HepG2 (cell line): ENCODE data around the gene ELP5. TPM values are rescaled to one million over a fixed set of nuclear protein-coding genes. Genes with fewer than 3 reads are reported as not detected.

ENCODE experiments used
- CBX2 ChIP-seq, 2 experiments: fragments of 200-600 bp in 1 of 2; sonication (generic); formaldehyde crosslinking in 1 of 2; IDR thresholded peaks; 2 replicates each; pipeline versions ENCODE4 v1.7.0 to v1.8.1; 2018 to 2022; ENCODE audit warnings: low read depth in 2 of 2, low read length in 1 of 2, mild to moderate bottlenecking in 1 of 2, missing genetic modification reagents in 1 of 2
- CENPT ChIP-seq: sonication (generic); formaldehyde crosslinking; IDR thresholded peaks from 2 replicates; pipeline ENCODE4 v1.8.0; 2022; ENCODE audit warnings: low read depth, mild to moderate bottlenecking, moderate library complexity, missing genetic modification reagents
- CSRNP2 ChIP-seq: sonication (generic); formaldehyde crosslinking; conservative IDR thresholded peaks from 2 replicates; pipeline ENCODE4 v1.8.0; 2022; ENCODE audit warnings: low read depth, missing genetic modification reagents
- HMG20A ChIP-seq: IDR thresholded peaks from 2 replicates; pipeline ENCODE4 v1.6.1; 2016; ENCODE audit warnings: borderline replicate concordance
- HNRNPL ChIP-seq: fragments of 200-400 bp; formaldehyde crosslinking; IDR thresholded peaks from 2 replicates; pipeline ENCODE4 v1.6.1; 2017; ENCODE audit warnings: mild to moderate bottlenecking, low read depth, low read length
- HNRNPUL1 ChIP-seq: fragments of 200-400 bp; formaldehyde crosslinking; IDR thresholded peaks from 2 replicates; pipeline ENCODE4 v1.6.1; 2017; ENCODE audit warnings: low read depth, mild to moderate bottlenecking, low read length, moderate library complexity
- HOXA7 ChIP-seq: sonication (generic); formaldehyde crosslinking; IDR thresholded peaks from 2 replicates; pipeline ENCODE4 v1.8.1; 2022; ENCODE audit warnings: mild to moderate bottlenecking, missing genetic modification reagents, moderate library complexity
- KLF15 ChIP-seq: sonication (generic); formaldehyde crosslinking; IDR thresholded peaks from 2 replicates; pipeline ENCODE4 v1.8.1; 2023; ENCODE audit warnings: borderline replicate concordance, mild to moderate bottlenecking, inconsistent platforms, missing genetic modification reagents, mixed read lengths
- MBNL3 ChIP-seq: fragments of 250-450 bp; sonication (Bioruptor Pico); conservative IDR thresholded peaks from 2 replicates; pipeline ENCODE4 v1.8.0; 2022; ENCODE audit warnings: mild to moderate bottlenecking, inconsistent platforms
- MED1 ChIP-seq: sonication (generic); formaldehyde crosslinking; IDR thresholded peaks from 2 replicates; pipeline ENCODE4 v1.4.0; 2020; ENCODE audit warnings: missing genetic modification reagents
- MXD1 ChIP-seq: sonication (generic); formaldehyde crosslinking; IDR thresholded peaks from 2 replicates; pipeline ENCODE4 v1.4.0; 2020; ENCODE audit warnings: mild to moderate bottlenecking, missing genetic modification reagents
- NFIB ChIP-seq: sonication (generic); formaldehyde crosslinking; IDR thresholded peaks from 2 replicates; pipeline ENCODE4 v1.9.0; 2021; ENCODE audit warnings: missing genetic modification reagents, mild to moderate bottlenecking, borderline replicate concordance
- NR2F2 ChIP-seq: IDR thresholded peaks from 2 replicates; pipeline ENCODE4 v1.6.1; 2012; ENCODE audit warnings: low read depth, inconsistent platforms, borderline replicate concordance
- RELA ChIP-seq: sonication (generic); formaldehyde crosslinking; IDR thresholded peaks from 2 replicates; pipeline ENCODE4 v1.4.0; 2020; ENCODE audit warnings: missing genetic modification reagents
- SAFB2 ChIP-seq: sonication (generic); formaldehyde crosslinking; IDR thresholded peaks from 2 replicates; pipeline ENCODE4 v1.5.1; 2020; ENCODE audit warnings: missing genetic modification reagents, low read depth, mild to moderate bottlenecking, borderline replicate concordance
- SMARCC2 ChIP-seq: fragments of 450-650 bp; IDR thresholded peaks from 2 replicates; pipeline ENCODE4 v1.6.1; 2017; ENCODE audit warnings: antibody characterized with exemption, mild to moderate bottlenecking
- SNAI1 ChIP-seq: sonication (generic); formaldehyde crosslinking; IDR thresholded peaks from 2 replicates; pipeline ENCODE4 v1.5.0; 2020; ENCODE audit warnings: mild to moderate bottlenecking, missing genetic modification reagents, borderline replicate concordance
- TSC22D2 ChIP-seq: sonication (generic); formaldehyde crosslinking; IDR thresholded peaks from 2 replicates; pipeline ENCODE4 v1.5.1; 2020; ENCODE audit warnings: missing genetic modification reagents, mild to moderate bottlenecking, borderline replicate concordance
- YEATS4 ChIP-seq: sonication (generic); formaldehyde crosslinking; IDR thresholded peaks from 2 replicates; pipeline ENCODE4 v1.4.0; 2020; ENCODE audit warnings: missing genetic modification reagents, borderline replicate concordance
- ZBTB25 ChIP-seq: IDR thresholded peaks from 2 replicates; pipeline ENCODE4 v1.6.1; 2018; ENCODE audit warnings: missing genetic modification reagents
- ZBTB7B ChIP-seq: sonication (generic); formaldehyde crosslinking; IDR thresholded peaks from 2 replicates; pipeline ENCODE4 v1.4.0; 2020; ENCODE audit warnings: missing genetic modification reagents
- ZFP1 ChIP-seq: IDR thresholded peaks from 2 replicates; pipeline ENCODE4 v1.6.1; 2016
- ZNF720 ChIP-seq: sonication (generic); formaldehyde crosslinking; IDR thresholded peaks from 2 replicates; pipeline ENCODE4 v1.4.0; 2020; ENCODE audit warnings: missing genetic modification reagents
- ZSCAN30 ChIP-seq: sonication (generic); formaldehyde crosslinking; IDR thresholded peaks from 2 replicates; pipeline ENCODE4 v1.5.0; 2020; ENCODE audit warnings: mild to moderate bottlenecking, missing genetic modification reagents
- polyA plus RNA-seq, 8 experiments: library from polyadenylated mRNA; depleted of rRNA in 3 of 8; stranded (reverse) in 7 of 8; unstranded in 1 of 8; fragments of >200 nt; fragmentation: Illumina TruSeq in 4 of 8; extraction: Trizol in 4 of 8; gene quantifications; 2 replicates each; pipeline versions ENCODE4 v1.2.1 to v1.2.3, GENCODE V29; 2011 to 2016; ENCODE audit warnings: low read depth in 4 of 8, missing spikeins in 1 of 8, mixed read lengths in 1 of 8; ENCODE audit not compliant: insufficient read depth in 1 of 8
- total RNA-seq, 5 experiments: library from RNA; depleted of rRNA; stranded (reverse); fragments of >200 nt; fragmentation: Illumina TruSeq; extraction: Trizol; gene quantifications; 2 replicates each; pipeline ENCODE4 v1.2.3, GENCODE V29; 2016; ENCODE audit warnings: low read depth in 1 of 5

ELP5 gene
- total and polyA plus RNA-seq, 2 of the 13 experiments (the other 11 are each of a cell fraction or from before 2014, with no cell fraction given): 67.6 to 69.8 TPM

- TF ChIP-seq MXD1 (CRISPR knock-in tag) (peak; percentile 63; the same call in 1 of the 2 replicates), HMG20A (no peak), CBX2 (IDR thresholded peaks at IDR 0.05; ENCODE audit: low read depth, low read length) (no peak), CBX2 (CRISPR knock-in tag; IDR thresholded peaks at IDR 0.05; ENCODE audit: low read depth) (no peak), ZFP1 (CRISPR knock-in tag) (no peak), CSRNP2 (CRISPR knock-in tag) (no peak), MBNL3 (CRISPR knock-in tag) (no peak), SAFB2 (CRISPR knock-in tag) (no peak), MED1 (CRISPR knock-in tag) (no peak), HOXA7 (CRISPR knock-in tag) (no peak), CENPT (CRISPR knock-in tag) (no peak), ZBTB7B (CRISPR knock-in tag) (no peak), ZNF720 (CRISPR knock-in tag) (no peak), HNRNPUL1 (no peak), TSC22D2 (CRISPR knock-in tag) (0 out of 2 replicates have a peak, but pooled peaks have one; percentile 12), YEATS4 (CRISPR knock-in tag) (no peak; the same call in none of the 2 replicates), HNRNPL (no peak), ZBTB25 (CRISPR knock-in tag) (no peak; the same call in 1 of the 2 replicates), KLF15 (peak; percentile 21; the same call in 1 of the 2 replicates), NR2F2 (no peak; the same call in 1 of the 2 replicates), RELA (CRISPR knock-in tag) (no peak), ZSCAN30 (CRISPR knock-in tag) (peak; percentile 47; the same call in 1 of the 2 replicates), SMARCC2 (no peak), NFIB (CRISPR knock-in tag) (no peak), SNAI1 (no peak)
Measured at GRCh38 chr17:7241783-7242716, 10.0 kb upstream of the ELP5 start, which contains the start of gene GABARAP (continued).
